Measurements from ENCODE around the gene DRC1. TPM values are rescaled to one million over a fixed set of nuclear protein-coding genes. Genes with fewer than 3 reads are reported as not detected.

The DRC1 gene
- polyA plus RNA-seq, 1 of the 3 experiments (the other 2 are of a cell fraction), result 0.18 TPM

- no peaks in the 10 kb centered on the region for H3K4me1 ChIP-seq (ENCODE audit: control insufficient read depth in 1 of 2, insufficient read depth in 2 of 2, low read depth in 1 of 2, low read length in 1 of 2)
- no peaks in the 10 kb centered on the region for H3F3A ChIP-seq (replicated peaks; ENCODE audit: insufficient read depth)
- H3K9me3 ChIP-seq, result no peaks in the 10 kb centered on the region
- H3K9me2 ChIP-seq, result no peaks in the 10 kb centered on the region
- no peak overlapping the region for H3K9ac ChIP-seq
- CTCF ChIA-PET, result interaction anchor here (0.8 to 2.0 kb wide), 3 partner anchors 28 to 93 kb away, joined by 3 to 6 read pairs (median 5); no protein-coding TSS in a partner anchor
- no peaks in the 10 kb centered on the region for H3K79me2 ChIP-seq (ENCODE audit: insufficient read depth)
- H4K20me1 ChIP-seq (ENCODE audit: insufficient read depth), result no peaks in the 10 kb centered on the region
- H3K36me3 ChIP-seq (replicated peaks in 1 of 2; ENCODE audit: control insufficient read depth in 1 of 2, insufficient read depth in 2 of 2, low read length in 1 of 2), result no peaks in the 10 kb centered on the region
- TF ChIP-seq SIN3A (IDR thresholded peaks at IDR 0.05; ENCODE audit: borderline replicate concordance, low read depth, low read length), result no peak
- TF ChIP-seq EZH2phosphoT487 (IDR thresholded peaks at IDR 0.05; ENCODE audit: borderline replicate concordance, low read depth), result no peak
- no peak for TF ChIP-seq RXRA (IDR thresholded peaks at IDR 0.05; ENCODE audit: borderline replicate concordance, low read depth)
- no peak for TF ChIP-seq PBX3 (IDR thresholded peaks at IDR 0.05)
- TF ChIP-seq USF2 (IDR thresholded peaks at IDR 0.05; ENCODE audit: borderline replicate concordance, low read depth, low read length), result no peak
- TF ChIP-seq NFIC (IDR thresholded peaks at IDR 0.05; ENCODE audit: borderline replicate concordance), result no peak
- no peak for TF ChIP-seq RCOR1 (IDR thresholded peaks at IDR 0.05; ENCODE audit: low read length)
- no peak for TF ChIP-seq NRF1 (IDR thresholded peaks at IDR 0.05; ENCODE audit: low read depth, low read length)
- TF ChIP-seq POLR2AphosphoS5 (IDR thresholded peaks at IDR 0.05; ENCODE audit: low read depth, low read length), result no peak
- no peak for TF ChIP-seq MEF2A (IDR thresholded peaks at IDR 0.05; ENCODE audit: borderline replicate concordance, low read depth)
- TF ChIP-seq, protein P1, sequence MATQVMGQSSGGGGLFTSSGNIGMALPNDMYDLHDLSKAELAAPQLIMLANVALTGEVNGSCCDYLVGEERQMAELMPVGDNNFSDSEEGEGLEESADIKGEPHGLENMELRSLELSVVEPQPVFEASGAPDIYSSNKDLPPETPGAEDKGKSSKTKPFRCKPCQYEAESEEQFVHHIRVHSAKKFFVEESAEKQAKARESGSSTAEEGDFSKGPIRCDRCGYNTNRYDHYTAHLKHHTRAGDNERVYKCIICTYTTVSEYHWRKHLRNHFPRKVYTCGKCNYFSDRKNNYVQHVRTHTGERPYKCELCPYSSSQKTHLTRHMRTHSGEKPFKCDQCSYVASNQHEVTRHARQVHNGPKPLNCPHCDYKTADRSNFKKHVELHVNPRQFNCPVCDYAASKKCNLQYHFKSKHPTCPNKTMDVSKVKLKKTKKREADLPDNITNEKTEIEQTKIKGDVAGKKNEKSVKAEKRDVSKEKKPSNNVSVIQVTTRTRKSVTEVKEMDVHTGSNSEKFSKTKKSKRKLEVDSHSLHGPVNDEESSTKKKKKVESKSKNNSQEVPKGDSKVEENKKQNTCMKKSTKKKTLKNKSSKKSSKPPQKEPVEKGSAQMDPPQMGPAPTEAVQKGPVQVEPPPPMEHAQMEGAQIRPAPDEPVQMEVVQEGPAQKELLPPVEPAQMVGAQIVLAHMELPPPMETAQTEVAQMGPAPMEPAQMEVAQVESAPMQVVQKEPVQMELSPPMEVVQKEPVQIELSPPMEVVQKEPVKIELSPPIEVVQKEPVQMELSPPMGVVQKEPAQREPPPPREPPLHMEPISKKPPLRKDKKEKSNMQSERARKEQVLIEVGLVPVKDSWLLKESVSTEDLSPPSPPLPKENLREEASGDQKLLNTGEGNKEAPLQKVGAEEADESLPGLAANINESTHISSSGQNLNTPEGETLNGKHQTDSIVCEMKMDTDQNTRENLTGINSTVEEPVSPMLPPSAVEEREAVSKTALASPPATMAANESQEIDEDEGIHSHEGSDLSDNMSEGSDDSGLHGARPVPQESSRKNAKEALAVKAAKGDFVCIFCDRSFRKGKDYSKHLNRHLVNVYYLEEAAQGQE (IDR thresholded peaks at IDR 0.05; ENCODE audit: low read depth, low read length), result no peak
- no peak for TF ChIP-seq ELF1 (IDR thresholded peaks at IDR 0.05)
- TF ChIP-seq, protein P2, sequence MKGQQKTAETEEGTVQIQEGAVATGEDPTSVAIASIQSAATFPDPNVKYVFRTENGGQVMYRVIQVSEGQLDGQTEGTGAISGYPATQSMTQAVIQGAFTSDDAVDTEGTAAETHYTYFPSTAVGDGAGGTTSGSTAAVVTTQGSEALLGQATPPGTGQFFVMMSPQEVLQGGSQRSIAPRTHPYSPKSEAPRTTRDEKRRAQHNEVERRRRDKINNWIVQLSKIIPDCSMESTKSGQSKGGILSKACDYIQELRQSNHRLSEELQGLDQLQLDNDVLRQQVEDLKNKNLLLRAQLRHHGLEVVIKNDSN (IDR thresholded peaks at IDR 0.05; ENCODE audit: borderline replicate concordance, low read depth), result no peak
- no peak for TF ChIP-seq SMC3 (IDR thresholded peaks at IDR 0.05; ENCODE audit: low read depth, low read length)
- H3K27ac ChIP-seq (ENCODE audit: low read depth in 2 of 2, low read length in 1 of 2), result no peak overlapping the region
- WGBS (ENCODE audit: low lambda C conversion rate), result 86% methylated on average over 9 of the region's 9 CpGs
- DNase-seq, result no peak
- no peak overlapping the region for H3K4me2 ChIP-seq
- POLR2A ChIA-PET, result no interaction called here
- no peak overlapping the region for H3K4me3 ChIP-seq (ENCODE audit: low read depth in 2 of 2, low read length in 1 of 2)
- H3K27me3 ChIP-seq (ENCODE audit: insufficient read depth), result no peaks in the 10 kb centered on the region
- no peak overlapping the region for H2AFZ ChIP-seq (ENCODE audit: low read depth)
Measured at GRCh38 chr2:26423750-26424149, 22.0 kb downstream of the DRC1 start.

Data from SK-N-SH (cell line).